ENCODE results near the gene APOA5. TPM values are rescaled to one million over a fixed set of nuclear protein-coding genes. Genes with fewer than 3 reads are reported as not detected.

Gene APOA5
- polyA plus RNA-seq, 1 of the 3 experiments (the other 2 are of a cell fraction): not detected

GRCh38 chr11:116774661-116775060 is 17.0 kb downstream of the APOA5 start:
- H4K20me1 ChIP-seq (ENCODE audit: insufficient read depth): no peaks in the 10 kb centered on the region
- no peaks in the 10 kb centered on the region for H3K9me3 ChIP-seq
- POLR2A ChIA-PET: interaction anchor here (1.5 kb wide), 1 partner anchor 13 kb away, joined by 4 read pairs; the partner anchor contains the start of gene ZPR1
- no peak overlapping the region for H3K9ac ChIP-seq
- TF ChIP-seq MXI1 (IDR thresholded peaks at IDR 0.05; ENCODE audit: low read depth, low read length) (no peak), FOXJ3 (CRISPR knock-in tag; IDR thresholded peaks at IDR 0.05) (no peak), GABPA (IDR thresholded peaks at IDR 0.05; ENCODE audit: low read depth) (no peak), POLR2AphosphoS5 (IDR thresholded peaks at IDR 0.05; ENCODE audit: low read depth, low read length) (no peak), MEF2A (IDR thresholded peaks at IDR 0.05; ENCODE audit: borderline replicate concordance, low read depth) (no peak), IRF3 (IDR thresholded peaks at IDR 0.05; ENCODE audit: low read depth, low read length) (no peak), USF2 (IDR thresholded peaks at IDR 0.05; ENCODE audit: borderline replicate concordance, low read depth, low read length) (no peak)
- CTCF ChIA-PET: interaction anchor here (1.8 to 2.0 kb wide), 2 partner anchors 13 to 16 kb away, joined by 7 to 13 read pairs; partner anchors contain the start of genes APOA5 and ZPR1
- H3K36me3 ChIP-seq (replicated peaks in 1 of 2; ENCODE audit: control insufficient read depth in 1 of 2, insufficient read depth in 2 of 2, low read length in 1 of 2): peaks cover 24 to 32% of the 10 kb centered on the region in 2 experiments
- no peak overlapping the region for H2AFZ ChIP-seq (ENCODE audit: low read depth)
- H3K27ac ChIP-seq (ENCODE audit: low read depth in 2 of 2, low read length in 1 of 2): 0 out of 4 replicates have a peak overlapping the region, but pooled peaks of 1 of the 2 experiments have one; percentile 7
- H3K4me1 ChIP-seq (ENCODE audit: control insufficient read depth in 1 of 2, insufficient read depth in 2 of 2, low read depth in 1 of 2, low read length in 1 of 2): peaks cover 8% of the 10 kb centered on the region in 2 experiments; a peak in 3 of 4 replicates
- WGBS (ENCODE audit: low lambda C conversion rate): 100% methylated on average over 4 of the region's 5 CpGs
- no peak for DNase-seq
- no peaks in the 10 kb centered on the region for H3K27me3 ChIP-seq (ENCODE audit: insufficient read depth)
- no peak overlapping the region for H3K4me2 ChIP-seq
- H3K79me2 ChIP-seq (ENCODE audit: insufficient read depth): peaks cover 30% of the 10 kb centered on the region
- H3K9me2 ChIP-seq: no peaks in the 10 kb centered on the region
- H3K4me3 ChIP-seq (ENCODE audit: low read depth in 2 of 2, low read length in 1 of 2): no peak overlapping the region
- peaks cover 24% of the 10 kb centered on the region for H3F3A ChIP-seq (replicated peaks; ENCODE audit: insufficient read depth)

GRCh38 chr11:116773203-116774097 is 18.2 kb downstream of the APOA5 start:
- no peaks in the 10 kb centered on the region for H3K27me3 ChIP-seq (ENCODE audit: insufficient read depth)
- peaks cover 39% of the 10 kb centered on the region for H3K79me2 ChIP-seq (ENCODE audit: insufficient read depth)
- 9% methylated on average over 22 of the region's 25 CpGs for WGBS (ENCODE audit: low lambda C conversion rate)
- TF ChIP-seq JUND (IDR thresholded peaks at IDR 0.05) (0 out of 2 replicates have a peak, but pooled peaks have one; percentile 6), MXI1 (IDR thresholded peaks at IDR 0.05; ENCODE audit: low read depth, low read length) (peak; percentile 74; the same call in 1 of the 2 replicates), MAX (IDR thresholded peaks at IDR 0.05; ENCODE audit: low read depth) (0 out of 2 replicates have a peak, but pooled peaks have one; percentile 40), EP300 (IDR thresholded peaks at IDR 0.05; ENCODE audit: borderline replicate concordance in 1 of 2, low read depth in 1 of 2, low read length in 1 of 2) (no peak)
- H2AFZ ChIP-seq (ENCODE audit: low read depth): peak overlapping the region; percentile 93
- no peaks in the 10 kb centered on the region for H4K20me1 ChIP-seq (ENCODE audit: insufficient read depth)
- peaks cover 14 to 26% of the 10 kb centered on the region in 2 experiments for H3K36me3 ChIP-seq (replicated peaks in 1 of 2; ENCODE audit: control insufficient read depth in 1 of 2, insufficient read depth in 2 of 2, low read length in 1 of 2)
- peaks cover 8% of the 10 kb centered on the region in 2 experiments; a peak in 3 of 4 replicates for H3K4me1 ChIP-seq (ENCODE audit: control insufficient read depth in 1 of 2, insufficient read depth in 2 of 2, low read depth in 1 of 2, low read length in 1 of 2)
- H3K9ac ChIP-seq: peak overlapping the region; percentile 54
- peak overlapping the region; percentile 35 to 95 for H3K27ac ChIP-seq (ENCODE audit: low read depth in 2 of 2, low read length in 1 of 2)
- peak overlapping the region; percentile 93 to 98 for H3K4me3 ChIP-seq (ENCODE audit: low read depth in 2 of 2, low read length in 1 of 2)
- H3K9me3 ChIP-seq: no peaks in the 10 kb centered on the region
- no peak for DNase-seq
- CTCF ChIA-PET: interaction anchor here (0.6 to 2.0 kb wide), 8 partner anchors 14 to 365 kb away, joined by 3 to 13 read pairs (median 3); partner anchors contain the start of genes APOA5 and ZPR1
- peak overlapping the region; percentile 81 for H3K4me2 ChIP-seq
- peaks cover 21% of the 10 kb centered on the region for H3F3A ChIP-seq (replicated peaks; ENCODE audit: insufficient read depth)
- no peaks in the 10 kb centered on the region for H3K9me2 ChIP-seq
- POLR2A ChIA-PET: interaction anchor here (1.5 kb wide), 1 partner anchor 14 kb away, joined by 4 read pairs; the partner anchor contains the start of gene ZPR1
